Heart right ventricle (tissue), 16 donors: Measurements from ENCODE around the gene CCNF. TPM values are rescaled to one million over a fixed set of nuclear protein-coding genes. Genes with fewer than 3 reads are reported as not detected.

Experiments used
- ATAC-seq, 8 donors: fragments of 200-7000 bp; cut with Tn5 transposase; one replicate each; pipeline ENCODE4 v1.9.1; 2020; ENCODE audit warnings: mild to moderate bottlenecking in 8 of 8, moderate library complexity in 8 of 8, moderate number of reproducible peaks in 1 of 8
- DNase-seq, 2 donors: peaks; one replicate each; pipeline ENCODE4 v3.0.0-alpha.2; 2020
- H3K27ac ChIP-seq, 10 donors: fragments of 200-600 bp; sonication (generic) in 2 of 10; one replicate each; pipeline versions ENCODE4 v1.5.0 to v1.8.0; 2020 to 2022; ENCODE audit warnings: mild to moderate bottlenecking in 3 of 10
- H3K27me3 ChIP-seq, 7 donors: fragments of 200-600 bp; one replicate each; pipeline ENCODE4 v1.8.0; 2021 to 2022; ENCODE audit warnings: mild to moderate bottlenecking in 2 of 7
- H3K36me3 ChIP-seq, 9 donors: fragments of 200-600 bp; sonication (generic) in 1 of 9; one replicate each; pipeline versions ENCODE4 v1.5.0 to v1.8.0; 2020 to 2022; ENCODE audit warnings: mild to moderate bottlenecking in 2 of 9
- H3K4me1 ChIP-seq, 9 donors: fragments of 200-600 bp; sonication (generic) in 1 of 9; one replicate each; pipeline versions ENCODE4 v1.5.0 to v1.8.0; 2020 to 2022; ENCODE audit warnings: mild to moderate bottlenecking in 4 of 9
- H3K4me3 ChIP-seq, 10 donors: fragments of 200-600 bp; sonication (generic) in 2 of 10; one replicate each; pipeline versions ENCODE4 v1.5.0 to v1.8.0; 2020 to 2022; ENCODE audit warnings: mild to moderate bottlenecking in 7 of 10, moderate library complexity in 2 of 10
- H3K9me3 ChIP-seq, 11 donors: fragments of 200-600 bp in 10 of 11; sonication (generic) in 2 of 11; one replicate each; pipeline versions ENCODE4 v1.5.0 to v1.8.0; 2013 to 2022; ENCODE audit warnings: mild to moderate bottlenecking in 2 of 11, control low read depth in 1 of 11, moderate library complexity in 1 of 11
- CTCF ChIP-seq, 9 donors: fragments of 200-600 bp; sonication (generic) in 2 of 9; IDR thresholded peaks; one replicate each; pipeline versions ENCODE4 v1.5.0 to v1.8.0; 2021 to 2022; ENCODE audit warnings: antibody characterized with exemption in 9 of 9, mild to moderate bottlenecking in 5 of 9, moderate library complexity in 1 of 9
- WGBS, 2 donors: extraction: QIAGEN DNeasy Blood & Tissue Kit; methylation state at CpG; one replicate each; pipeline ENCODE4 v1.1.7; 2013; ENCODE audit warnings: inconsistent platforms in 1 of 2; 5-methylcytosine and 5-hydroxymethylcytosine counted together
- intact Hi-C, 10 donors: fragments of 100-400 bp; cut with DNase I; formaldehyde crosslinking; loops; one replicate each; pipeline versions ENCODE4 v1.11.1 to v1.14.2; 2022
- polyA plus RNA-seq, 2 donors: library from polyadenylated mRNA; stranded (reverse); fragments of 200-250 nt; gene quantifications; one replicate each; pipeline ENCODE4 v1.2.3, GENCODE V29; 2013
- total RNA-seq, 10 donors: library from RNA; stranded (reverse); fragmentation: NEBNext Ultra II Directional in 3 of 10; extraction: Animal tissue kit (Norgen Biotek cat#: 25700) in 3 of 10; gene quantifications; one replicate each; pipeline versions ENCODE4 v1.2.1 to v1.2.4, GENCODE V29; 2021 to 2023
- donor health status: Arrhythmogenic right ventricular cardiomyopathy.
- donor health status: ischemic (EF 13 %, LVEDD 7.1; RV severe dilation, severe dysfunction).
- donor health status: healthy with polysubstance abuse.
- donor health status: DM: no; HTN: yes; CAD: no.
- donor health status: DM: no; HTN: no; CAD: no.
- donor health status: ischemic (EF 25% LVEDD 6.9; RV normal size, moderate dysfunction).
- donor health status: ischemic (EF 25% LVEDD 5.7; RV mildly dilated, moderate dysfunction).
- donor health status: healthy.
- donor health status: DM: yes; HTN: yes; CAD: no.
- donor health status: Ischemic cardiomyopathy.
- donor health status: ischemic (EF 35%, LVEDD 5.7; RV mildly dilated, moderate dysfunction).
- donor health status: nonischemic (EF 11% LVEDD 7.7; RV severe dilation, severe dysfunction).
- donor health status: DM: yes; HTN: yes; CAD: no.
- donor health status: PGD.
- donor health status: ischemic (EF 29% LVEDD 5.4; RV normal size, mild dysfunction).
- donor health status: nonischemic (EF 23%, LVEDD 6.1; RV moderate dilation, normal function).

CCNF gene
- total and polyA plus RNA-seq, 12 donors = 0.51 to 3.4 (median 0.99) TPM

- H3K36me3 ChIP-seq = peaks cover 0 to 94% (median 0%) of the 10 kb centered on the region in 9 donors
- H3K9me3 ChIP-seq = no peaks in the 10 kb centered on the region
- no peaks in the 10 kb centered on the region for H3K27me3 ChIP-seq
- no peak for DNase-seq
- no peak for ATAC-seq
- intact Hi-C loops = no loop called here
- no peak overlapping the region for H3K27ac ChIP-seq
- WGBS, 2 donors = 97 to 98% methylated on average over 25 of the region's 25 CpGs
- no peak overlapping the region for H3K4me3 ChIP-seq
- no peak for TF ChIP-seq CTCF (IDR thresholded peaks at IDR 0.05)
- H3K4me1 ChIP-seq = no peaks in the 10 kb centered on the region
Measured at GRCh38 chr16:2449118-2449517, 19.9 kb downstream of the CCNF start.

GRCh38 chr16:2450535-2450934, 21.3 kb downstream of the CCNF start:
- H3K27ac ChIP-seq = no peak overlapping the region
- no peaks in the 10 kb centered on the region for H3K27me3 ChIP-seq
- H3K36me3 ChIP-seq = peaks cover 0 to 94% (median 0%) of the 10 kb centered on the region in 9 donors
- intact Hi-C loops = no loop called here
- H3K9me3 ChIP-seq = no peaks in the 10 kb centered on the region
- ATAC-seq (no peak), DNase-seq (no peak)
- no peak for TF ChIP-seq CTCF (IDR thresholded peaks at IDR 0.05)
- H3K4me1 ChIP-seq = no peaks in the 10 kb centered on the region
- H3K4me3 ChIP-seq = no peak overlapping the region
- WGBS, 2 donors = 91 to 93% methylated on average over 8 of the region's 8 CpGs

- no peak for DNase-seq
- Histone ChIP-seq H3K27me3 (no peaks in the 10 kb centered on the region), H3K36me3 (peaks cover 0 to 94% (median 0%) of the 10 kb centered on the region in 9 donors), H3K4me3 (no peak overlapping the region), H3K9me3 (no peaks in the 10 kb centered on the region), H3K4me1 (no peaks in the 10 kb centered on the region), H3K27ac (no peak overlapping the region)
- intact Hi-C loops = no loop called here
- WGBS, 2 donors = 94 to 97% methylated on average over 19 of the region's 19 CpGs
- no peak for TF ChIP-seq CTCF (IDR thresholded peaks at IDR 0.05)
- no peak for ATAC-seq
Measured at GRCh38 chr16:2450975-2451381, 21.7 kb downstream of the CCNF start.

GRCh38 chr16:2451851-2452320, 22.6 kb downstream of the CCNF start:
- ATAC-seq (no peak), DNase-seq (no peak)
- intact Hi-C loops = no loop called here
- H3K36me3 ChIP-seq = peaks cover 0 to 94% (median 0%) of the 10 kb centered on the region in 9 donors
- no peaks in the 10 kb centered on the region for H3K27me3 ChIP-seq
- H3K9me3 ChIP-seq = no peaks in the 10 kb centered on the region
- H3K4me3 ChIP-seq = no peak overlapping the region
- no peak overlapping the region for H3K27ac ChIP-seq
- WGBS, 2 donors = 95 to 96% methylated on average over 18 of the region's 18 CpGs
- TF ChIP-seq CTCF (IDR thresholded peaks at IDR 0.05) = no peak
- no peaks in the 10 kb centered on the region for H3K4me1 ChIP-seq
